HG03196 (cell line): ENCODE data around the gene SRA1.

Experiments
- ATAC-seq: cut with Tn5 transposase; IDR thresholded peaks from one replicate; pipeline ENCODE4 v1.9.1; 2021; ENCODE audit not compliant: unreplicated experiment

The SRA1 gene

DNA sequence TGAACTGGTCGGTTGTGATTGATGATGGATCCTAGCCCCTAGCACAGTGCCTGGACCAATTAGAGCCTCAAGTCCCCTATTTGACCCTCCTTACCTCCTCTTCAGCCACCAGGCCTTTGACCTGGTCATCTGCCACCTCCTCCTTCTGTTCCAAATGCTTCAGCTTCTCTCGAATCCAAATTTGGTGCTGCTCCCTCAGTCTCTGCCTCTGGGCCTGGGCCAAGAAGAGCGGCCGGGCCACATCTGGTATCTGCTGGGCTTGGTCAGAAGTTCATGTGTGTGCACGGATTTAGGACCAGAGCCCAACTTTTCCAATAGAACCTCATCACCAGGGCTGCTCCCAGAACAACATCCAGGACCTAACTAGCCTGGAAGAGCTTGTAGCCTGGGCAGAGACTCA, 13.8 kb upstream of the SRA1 start:
- ATAC-seq = no peak

DNA sequence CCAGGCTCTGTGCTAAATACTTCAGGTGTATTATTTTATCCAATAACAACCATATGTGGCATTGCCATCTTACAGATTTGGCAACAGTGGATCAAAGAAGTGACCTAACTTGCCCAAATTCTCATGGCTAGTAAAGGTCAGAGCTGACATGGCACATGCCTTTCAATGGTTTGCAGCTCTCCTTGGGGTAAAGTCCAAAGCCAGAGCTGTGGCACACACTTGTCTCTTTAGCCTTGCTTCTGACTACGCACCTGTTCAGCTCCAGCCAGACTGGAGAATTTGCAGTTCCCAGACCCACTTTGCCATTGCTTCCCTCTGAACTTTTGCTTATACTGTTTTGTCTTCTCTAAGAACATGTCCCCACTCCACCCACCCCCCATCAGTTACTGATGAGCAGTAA, 13.2 kb upstream of the SRA1 start:
- no peak for ATAC-seq

DNA sequence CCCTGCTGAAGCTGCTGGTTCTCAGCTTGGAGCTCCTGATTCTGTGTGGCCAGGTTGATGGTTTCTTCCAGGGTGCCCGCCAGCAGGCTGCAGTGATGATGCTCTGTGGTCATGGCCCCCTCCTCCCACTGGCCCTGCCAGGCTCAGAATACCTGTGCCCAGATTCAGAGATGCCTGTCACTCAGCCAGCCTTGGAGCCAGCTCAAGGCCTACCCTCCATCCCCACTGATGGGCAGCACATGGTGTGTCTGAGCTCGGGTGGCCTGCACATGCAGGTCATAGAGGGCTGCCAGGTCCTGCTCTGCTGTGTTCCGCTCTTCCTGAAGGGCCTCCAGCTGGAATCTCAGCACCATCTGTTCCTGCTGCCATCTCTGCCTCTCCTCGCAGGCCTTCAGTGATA, 12.8 kb upstream of the SRA1 start:
- no peak for ATAC-seq

DNA sequence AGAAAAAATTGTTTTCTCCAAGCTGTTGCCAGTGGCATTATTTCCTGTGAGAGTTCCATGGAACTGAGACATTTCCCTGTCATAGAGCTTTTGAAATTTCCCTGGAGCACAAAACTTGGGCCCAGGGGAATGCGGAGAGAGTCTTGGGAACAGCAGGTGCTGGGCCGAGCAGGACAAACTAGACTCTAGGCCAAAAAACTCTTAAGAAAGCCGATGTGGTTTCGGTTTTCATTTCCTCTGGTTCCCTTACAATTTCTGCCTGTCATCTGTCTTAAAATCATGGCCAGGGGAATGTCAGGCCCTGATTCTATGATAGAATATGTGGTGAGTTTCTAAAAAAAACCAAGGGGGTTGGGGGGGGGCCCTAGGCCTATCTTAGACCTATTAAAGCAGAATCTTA, 11.9 kb upstream of the SRA1 start:
- ATAC-seq = no peak

DNA sequence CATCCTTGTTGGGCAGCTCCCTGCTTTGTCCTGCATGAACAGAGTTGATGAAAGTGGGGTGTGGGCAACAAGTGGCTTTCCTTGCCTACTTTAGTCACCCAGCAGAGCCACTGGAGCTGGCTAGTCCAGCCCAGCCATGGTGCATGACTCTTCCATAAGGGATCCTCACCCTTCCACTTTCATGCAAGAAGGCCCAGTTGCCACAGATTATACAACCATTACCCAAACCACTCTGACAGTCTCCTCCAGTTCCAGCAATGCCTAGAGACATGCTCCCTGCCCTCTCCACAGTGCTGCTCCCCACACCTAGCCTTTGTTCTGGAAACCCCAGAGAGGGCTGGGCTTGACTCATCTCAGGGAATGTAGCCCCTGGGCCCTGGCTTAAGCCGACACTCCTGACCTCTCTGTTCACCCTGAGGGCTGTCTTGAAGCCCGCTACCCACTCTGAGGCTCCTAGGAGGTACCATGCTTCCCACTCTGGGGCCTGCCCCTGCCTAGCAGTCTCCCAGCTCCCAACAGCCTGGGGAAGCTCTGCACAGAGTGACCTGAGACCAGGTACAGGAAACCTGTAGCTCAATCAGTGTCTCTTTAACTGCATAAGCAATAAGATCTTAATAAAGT, 11.3 kb upstream of the SRA1 start:
- ATAC-seq = no peak

DNA sequence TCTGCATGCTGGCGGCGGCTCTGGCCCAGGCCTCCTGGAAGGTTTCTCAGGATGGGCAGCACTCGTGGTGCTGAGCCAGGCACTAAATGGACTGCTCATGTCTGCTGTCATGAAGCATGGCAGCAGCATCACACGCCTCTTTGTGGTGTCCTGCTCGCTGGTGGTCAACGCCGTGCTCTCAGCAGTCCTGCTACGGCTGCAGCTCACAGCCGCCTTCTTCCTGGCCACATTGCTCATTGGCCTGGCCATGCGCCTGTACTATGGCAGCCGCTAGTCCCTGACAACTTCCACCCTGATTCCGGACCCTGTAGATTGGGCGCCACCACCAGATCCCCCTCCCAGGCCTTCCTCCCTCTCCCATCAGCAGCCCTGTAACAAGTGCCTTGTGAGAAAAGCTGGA, 10.6 kb upstream of the SRA1 start:
- ATAC-seq = no peak

- no peak for ATAC-seq
Observed at GRCh38 chr5:140567136-140567818, 10.0 kb upstream of the SRA1 start.

DNA sequence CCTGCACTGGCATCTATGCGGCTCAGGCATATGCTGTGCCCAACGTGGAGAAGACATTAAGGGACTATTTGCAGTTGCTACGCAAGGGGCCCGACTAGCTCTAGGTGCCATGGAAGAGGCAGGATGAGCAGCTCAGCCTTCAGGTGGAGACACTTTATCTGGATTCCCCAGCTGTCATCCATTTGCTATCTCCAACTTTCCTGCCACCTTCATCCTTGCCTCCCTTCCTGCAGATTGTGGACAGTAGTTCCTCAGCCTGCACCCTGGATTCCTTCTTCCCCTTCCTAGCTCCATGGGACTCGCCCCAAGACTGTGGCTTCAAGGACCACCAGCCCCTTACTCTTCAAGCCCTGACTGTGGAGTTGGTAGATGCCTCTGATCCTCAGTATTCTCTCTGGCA, 9.4 kb upstream of the SRA1 start:
- no peak for ATAC-seq

DNA sequence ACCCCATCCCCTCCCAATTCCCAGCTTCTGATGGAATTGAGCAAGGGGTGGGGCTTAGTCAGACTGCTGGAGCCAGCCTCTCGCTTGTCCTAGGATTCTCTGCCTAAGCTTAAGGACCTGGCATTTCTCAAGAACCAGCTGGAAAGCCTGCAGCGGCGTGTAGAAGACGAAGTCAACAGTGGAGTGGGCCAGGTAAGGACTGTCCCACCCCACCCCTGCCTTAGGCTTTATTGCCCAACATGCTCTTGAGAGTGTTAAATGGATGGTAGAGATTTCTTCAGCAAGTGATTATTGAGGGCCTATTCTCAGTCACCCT, 8.5 kb upstream of the SRA1 start:
- no peak for ATAC-seq

DNA sequence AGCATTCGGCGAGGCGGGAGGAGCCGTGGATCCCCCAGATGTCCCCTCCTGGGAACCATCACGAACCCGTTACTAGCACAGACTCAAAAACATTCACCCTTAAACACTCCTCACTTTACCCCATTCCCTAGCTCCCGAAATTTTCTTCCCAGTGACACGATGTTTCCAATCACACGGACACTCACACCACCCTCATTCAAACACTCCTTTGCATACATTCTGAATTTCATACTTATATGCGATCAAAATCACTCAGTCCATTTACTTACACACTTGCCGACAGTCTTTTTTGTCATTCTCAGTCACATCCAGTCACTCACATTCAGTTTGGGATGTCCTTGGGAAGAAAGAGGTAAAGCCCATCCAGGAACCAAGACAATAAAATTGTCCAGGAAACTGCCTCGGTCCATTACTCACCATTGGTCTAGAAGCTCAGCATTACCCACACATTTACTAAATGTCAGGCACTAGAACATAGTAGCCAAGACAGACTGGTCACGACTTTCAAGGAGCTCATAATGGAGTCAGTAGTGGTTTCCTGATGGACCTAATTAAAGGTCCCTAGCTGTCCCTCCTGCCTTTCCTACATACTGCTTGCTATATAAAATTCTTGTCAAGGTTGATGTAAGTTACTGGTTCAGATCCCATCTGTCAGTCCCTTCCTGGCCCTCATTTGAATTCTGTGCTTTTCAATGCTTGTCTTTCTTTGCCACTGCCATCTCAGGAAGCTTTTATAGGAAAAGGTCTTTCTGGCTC, 7.9 kb upstream of the SRA1 start:
- ATAC-seq = no peak

GRCh38 chr5:140564196-140565023, 7.1 kb upstream of the SRA1 start, which contains the start of the genes APBB3 and SLC35A4:
Gene APBB3, minus strand, starts transcription at chr5:140564598. Its CDS starts 353 bp downstream, at chr5:140564245.
Gene SLC35A4, plus strand, starts transcription at chr5:140564828. Its CDS starts 2,342 bp downstream, at chr5:140567170.
- ATAC-seq = peak; percentile 89

- no peak for ATAC-seq
Observed at GRCh38 chr5:140563596-140563995, 6.3 kb upstream of the SRA1 start.

- no peak for ATAC-seq
Observed at GRCh38 chr5:140561753-140562523, 4.7 kb upstream of the SRA1 start.

- no peak for ATAC-seq
Observed at GRCh38 chr5:140560227-140560626, 3.0 kb upstream of the SRA1 start.

DNA sequence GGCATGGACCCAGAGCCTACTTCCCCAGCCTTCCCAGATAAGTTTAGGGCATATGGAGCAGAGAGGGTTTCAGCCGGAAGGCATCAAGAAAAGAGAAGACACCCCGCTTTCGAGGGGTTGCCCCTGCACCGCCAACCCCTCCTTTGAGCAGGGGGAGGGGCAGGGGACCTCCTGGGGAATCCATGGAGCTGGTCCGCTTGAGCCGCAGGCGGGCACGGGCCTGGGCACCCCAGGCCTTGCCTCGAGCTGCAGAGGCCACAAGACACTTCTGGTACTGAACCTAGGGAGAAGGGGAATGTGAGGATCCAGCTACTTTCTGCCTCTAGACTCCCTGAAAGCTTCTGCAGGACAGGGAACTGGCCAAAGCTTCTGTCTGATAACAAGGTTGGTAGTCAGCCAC, 1.3 kb upstream of the SRA1 start:
- ATAC-seq = no peak

DNA sequence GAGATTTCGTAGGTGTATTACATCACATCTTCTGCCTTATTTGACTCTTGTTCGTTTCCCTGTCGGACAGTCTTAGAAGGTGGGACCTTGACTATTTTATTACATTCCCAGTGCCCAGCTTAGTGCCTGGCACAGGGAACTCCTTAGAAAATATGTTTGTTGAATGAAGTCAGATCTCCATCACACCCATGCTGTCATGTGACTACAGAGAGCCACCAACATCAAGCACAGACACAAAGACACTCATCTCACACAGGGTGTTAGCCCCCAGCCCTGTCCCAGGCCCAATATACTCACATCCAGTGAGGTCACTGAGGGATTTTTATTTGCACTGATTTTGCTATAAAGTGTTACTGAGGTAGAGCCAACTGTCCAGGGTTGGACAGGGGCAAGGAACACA, 692 bp upstream of the SRA1 start:
- no peak for ATAC-seq

DNA sequence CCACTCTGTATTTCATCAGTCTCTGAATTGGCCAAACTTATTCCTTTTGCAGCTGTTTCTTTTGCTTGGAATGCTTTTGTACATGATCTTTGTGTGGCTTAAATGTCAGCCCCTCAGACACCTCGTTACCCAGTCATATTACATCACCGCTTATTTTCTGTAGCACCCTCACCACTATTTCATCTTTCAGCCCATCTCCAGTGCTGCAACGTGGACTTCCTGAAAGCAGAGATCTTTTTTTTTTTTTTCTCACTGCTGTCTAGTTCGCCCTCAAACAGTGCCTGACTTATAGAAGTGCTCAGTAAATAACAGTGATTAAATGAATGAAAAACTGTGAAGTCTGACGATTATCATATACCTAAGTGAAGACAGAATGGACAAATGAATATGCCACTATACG, 835 bp downstream of the SRA1 start:
- no peak for ATAC-seq

GRCh38 chr5:140555747-140556312, 1.4 kb downstream of the SRA1 start:
- no peak for ATAC-seq

- ATAC-seq = no peak
Observed at GRCh38 chr5:140554454-140554853, 2.8 kb downstream of the SRA1 start.

GRCh38 chr5:140553657-140554056, 3.6 kb downstream of the SRA1 start:
- ATAC-seq = no peak
